T-helper 22 cell (primary cell): Measurements from ENCODE around the gene BACH1.
A peak's percentile ranks its signal among the peaks of the same experiment; 100 is the strongest.
"Not testable (repeated sequence)": the region's sequence is repeated elsewhere in the genome, so short reads cannot be mapped to it uniquely, and the experiment has no call there.

Source experiments
- DNase-seq: peaks from one replicate; pipeline ENCODE4 v3.0.0-alpha.2; 2020; ENCODE audit warnings: low read depth

The BACH1 gene

DNA sequence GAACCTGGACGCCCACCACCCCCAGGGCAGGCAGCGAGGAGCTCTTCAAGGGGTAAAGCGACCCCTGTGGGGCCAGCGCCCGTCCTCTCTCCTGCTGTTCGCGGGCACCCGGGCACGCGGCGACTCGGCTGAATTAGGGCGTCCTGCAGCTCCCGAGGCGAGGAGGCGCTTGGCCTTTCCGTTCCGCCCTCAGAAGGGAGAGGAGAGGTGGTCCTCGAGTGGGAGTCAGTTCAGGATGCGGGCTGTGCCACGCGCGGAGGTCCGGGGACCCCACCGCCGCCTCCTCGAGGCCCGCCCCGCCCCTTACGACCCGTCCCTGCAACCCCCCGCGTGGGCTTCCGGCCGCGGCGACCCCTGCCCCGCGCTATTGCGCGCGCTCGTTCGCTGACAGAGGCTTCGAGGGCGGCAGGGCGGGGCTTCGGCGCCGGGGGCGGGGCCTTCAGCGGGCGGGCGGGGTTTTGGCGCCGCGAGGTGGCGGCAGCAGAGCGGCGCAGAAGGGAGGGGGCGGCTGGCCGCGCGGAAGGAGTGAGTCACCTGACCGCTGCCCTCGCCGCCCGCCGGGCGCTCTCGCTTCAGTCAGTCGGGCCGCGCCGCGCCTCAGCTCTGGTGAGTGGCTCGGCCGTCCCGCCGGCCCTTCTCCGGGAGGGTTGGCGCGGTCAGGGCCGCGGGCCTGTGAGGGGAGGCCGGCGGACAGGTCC, at the start of gene BACH1:
TSS of gene BACH1 (plus strand) at position 575 of the 698 bp plus-strand sequence. CDS start 22,359 bp downstream, outside the sequence.
- peak; percentile 72 for DNase-seq

- DNase-seq: not testable (repeated sequence)
Measured at GRCh38 chr21:29249289-29249688, 49.4 kb upstream of the BACH1 start.

GRCh38 chr21:29250636-29251035, 48.1 kb upstream of the BACH1 start:
- DNase-seq: no peak

- DNase-seq: not testable (repeated sequence)
Measured at GRCh38 chr21:29253861-29254260, 44.9 kb upstream of the BACH1 start.

DNA sequence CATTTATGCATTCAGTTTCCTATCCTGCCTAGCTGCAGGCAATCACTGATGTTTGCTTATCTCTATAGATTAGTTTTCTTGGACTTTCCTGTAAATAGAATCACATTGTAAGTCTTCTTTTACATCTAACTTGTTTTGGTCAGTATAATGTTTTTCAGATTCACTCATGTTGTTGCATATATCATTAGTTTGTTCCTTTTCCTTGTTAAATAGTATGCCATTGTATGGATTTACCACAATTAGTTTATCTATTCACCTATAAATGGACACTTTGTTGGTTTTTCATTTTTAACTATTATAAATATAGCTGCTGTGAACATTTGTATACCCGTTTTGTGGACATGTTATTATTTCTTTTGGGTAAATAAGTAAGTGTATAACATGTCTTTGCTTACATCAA, 44.2 kb upstream of the BACH1 start:
- no peak for DNase-seq

DNA sequence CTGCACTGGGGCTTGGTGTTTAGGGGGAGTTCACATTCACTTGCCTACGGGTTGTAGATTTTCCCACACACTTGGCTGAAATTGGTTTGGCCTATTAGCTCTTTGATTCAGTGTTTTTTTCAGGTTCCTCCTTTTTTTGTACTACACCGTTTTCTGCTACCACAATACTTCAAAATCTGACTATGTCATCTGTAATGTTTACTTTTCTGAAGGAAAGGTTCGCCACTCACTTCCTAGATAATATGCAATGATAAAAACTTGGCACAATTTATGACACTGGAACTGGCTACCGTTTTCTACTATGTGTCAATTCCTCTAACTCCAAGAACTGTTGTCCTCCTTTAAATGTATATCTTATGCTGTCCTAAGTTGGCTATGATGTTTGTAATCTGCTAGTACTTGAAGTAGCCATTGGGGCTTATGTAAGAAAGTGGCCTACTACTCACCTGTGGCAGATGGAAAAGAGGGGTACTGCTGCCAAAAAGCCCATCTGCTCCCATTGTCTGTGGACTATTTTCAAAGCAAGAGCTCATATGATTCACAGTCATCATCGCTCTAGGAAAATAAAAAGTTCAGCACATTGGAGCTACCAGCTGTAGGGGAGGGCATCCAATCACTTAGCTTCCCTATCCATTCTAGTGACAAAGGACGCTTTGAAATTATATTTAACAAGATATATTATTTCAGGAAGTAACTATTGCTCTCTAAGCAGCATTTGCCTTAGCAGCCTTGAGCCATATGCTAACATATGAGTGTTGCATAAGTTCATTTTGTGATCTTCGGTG, 42.4 kb upstream of the BACH1 start:
- no peak for DNase-seq

GRCh38 chr21:29257701-29258100, 41.0 kb upstream of the BACH1 start:
- no peak for DNase-seq

DNA sequence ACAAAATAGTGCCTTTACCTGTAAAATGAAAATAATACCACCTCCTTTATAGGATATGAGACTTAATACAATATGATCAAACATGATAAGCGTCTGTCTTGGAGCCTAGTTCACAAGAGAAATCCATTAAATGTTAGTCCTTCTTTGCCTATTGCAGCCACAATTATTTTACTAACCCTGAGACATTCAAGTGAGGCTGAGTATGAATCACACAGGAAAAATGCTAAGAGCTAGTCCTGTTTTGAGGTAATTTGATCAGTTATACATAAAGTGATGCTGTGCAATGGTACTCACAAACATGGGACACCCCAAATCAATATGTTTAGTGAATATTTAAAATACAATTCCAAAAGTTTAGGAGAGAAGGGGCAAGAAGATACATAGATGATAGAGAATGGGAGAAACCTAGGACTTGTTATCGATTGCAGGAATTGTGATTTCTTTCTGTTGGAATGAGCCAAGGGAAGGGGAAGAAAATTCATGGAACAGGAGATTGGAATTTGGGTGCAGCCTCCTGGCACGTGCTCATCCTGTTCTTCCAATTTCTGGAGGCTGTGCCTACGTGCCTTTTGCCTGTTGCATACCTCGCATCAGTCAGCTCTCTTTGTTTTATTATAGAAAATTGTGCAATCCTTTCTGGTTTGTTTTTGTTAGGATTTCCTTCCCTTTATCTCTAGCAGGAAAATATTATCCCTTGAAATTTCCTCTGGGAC, 39.9 kb upstream of the BACH1 start:
- DNase-seq: no peak

DNA sequence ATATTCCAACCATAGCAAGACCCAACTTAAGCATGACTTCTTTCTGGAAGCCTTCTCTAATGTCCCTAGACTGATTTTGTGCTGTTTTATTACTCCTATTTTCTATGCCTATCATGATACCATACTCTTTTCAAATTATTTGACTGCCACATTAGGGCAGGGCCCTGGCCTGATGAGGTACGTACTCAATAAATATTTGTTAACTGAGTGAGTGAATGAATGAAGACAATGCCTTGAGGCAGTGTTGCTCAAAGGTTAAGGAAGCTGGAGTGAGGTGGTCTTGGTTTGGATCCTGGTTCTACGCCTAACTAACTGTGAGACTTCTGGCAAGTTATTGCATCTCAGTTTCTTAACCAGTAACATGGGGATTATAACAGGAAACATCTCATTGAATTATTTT, 38.3 kb upstream of the BACH1 start:
- no peak for DNase-seq

DNA sequence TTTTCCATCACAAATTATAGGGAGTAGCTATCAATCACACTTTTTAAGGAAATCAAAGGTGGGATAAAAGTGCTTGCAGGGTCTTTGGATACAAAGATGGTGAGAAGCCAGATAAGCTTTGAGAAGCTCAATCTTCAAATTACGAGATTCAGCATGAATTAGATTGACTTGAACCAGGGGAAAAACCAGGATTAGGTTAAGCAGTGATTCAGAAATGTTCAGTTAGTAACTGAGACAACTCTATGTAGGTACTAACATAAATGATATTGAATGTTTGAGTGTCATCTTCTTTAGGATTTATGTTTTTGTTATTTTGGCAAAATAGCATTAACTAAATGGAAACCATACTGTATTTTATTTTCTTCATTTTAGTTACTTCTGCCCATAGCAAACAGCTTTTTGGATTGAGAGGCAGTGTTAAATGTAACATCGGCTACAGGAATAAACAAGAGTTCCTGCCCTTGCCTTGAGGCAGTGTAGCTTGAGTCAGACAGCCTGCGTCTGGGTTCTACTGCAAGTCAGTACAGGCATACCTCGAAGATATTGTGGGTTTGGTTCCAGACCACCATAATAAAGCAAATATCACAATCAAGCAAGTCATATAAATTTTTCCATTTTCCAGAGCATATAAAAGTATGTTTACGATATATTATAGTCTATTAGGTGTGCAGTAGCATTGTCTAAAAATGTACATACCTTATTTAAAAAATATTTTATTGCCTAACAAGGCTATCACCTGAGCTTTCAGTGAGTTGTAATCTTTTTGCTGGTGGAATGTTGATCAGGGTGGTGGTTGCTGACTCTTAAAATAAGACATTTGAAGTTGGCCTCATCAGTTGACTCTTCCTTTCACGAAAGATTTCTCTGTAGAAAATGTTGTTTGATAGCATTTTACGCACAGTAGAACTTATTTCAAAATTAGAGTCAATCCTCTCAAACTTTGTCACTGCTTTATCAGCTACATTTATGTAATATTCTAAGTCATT, 36.9 kb upstream of the BACH1 start:
- no peak for DNase-seq

GRCh38 chr21:29264721-29265120, 34.0 kb upstream of the BACH1 start:
- no peak for DNase-seq

- DNase-seq: no peak
Measured at GRCh38 chr21:29265690-29266479, 32.8 kb upstream of the BACH1 start.

- no peak for DNase-seq
Measured at GRCh38 chr21:29267666-29268065, 31.1 kb upstream of the BACH1 start.

DNA sequence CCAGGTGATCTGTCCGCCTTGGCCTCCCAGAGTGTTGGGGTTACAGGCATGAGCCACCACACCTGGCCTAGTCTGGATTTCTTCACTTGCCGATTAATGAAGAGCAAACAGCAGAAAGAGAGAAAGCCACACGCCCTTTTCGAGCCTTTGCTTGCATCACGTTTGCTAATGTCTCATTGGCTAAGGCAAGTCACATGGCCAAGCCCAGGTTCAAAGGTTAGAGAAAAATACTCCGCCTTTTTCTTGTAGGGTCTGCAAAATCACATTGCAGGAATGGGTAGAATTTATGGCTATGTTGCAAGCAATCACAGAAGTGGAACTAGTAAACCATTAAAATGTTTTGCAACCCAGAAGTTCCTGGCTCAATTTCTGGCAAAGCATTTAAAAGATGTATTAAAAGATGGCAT, 26.8 kb upstream of the BACH1 start:
- no peak for DNase-seq

DNA sequence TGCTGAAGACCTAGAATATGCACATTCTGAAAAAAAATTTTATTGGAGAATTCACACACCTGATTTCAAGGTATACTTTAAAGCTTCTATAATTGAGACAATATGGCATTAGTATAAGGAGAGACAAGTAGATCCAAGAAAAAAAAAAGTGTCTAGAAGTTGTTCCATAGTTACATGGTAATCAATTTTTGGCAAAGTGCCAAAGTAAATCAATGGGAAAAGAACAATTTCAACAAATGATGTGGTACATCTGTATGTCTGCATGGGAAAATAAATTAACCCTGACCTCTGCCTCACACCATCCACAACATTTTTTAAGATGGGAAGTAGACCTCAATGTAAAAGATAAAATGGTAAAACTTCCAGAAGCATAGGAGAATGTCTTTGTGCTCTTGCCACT, 21.3 kb upstream of the BACH1 start:
- DNase-seq: no peak

DNA sequence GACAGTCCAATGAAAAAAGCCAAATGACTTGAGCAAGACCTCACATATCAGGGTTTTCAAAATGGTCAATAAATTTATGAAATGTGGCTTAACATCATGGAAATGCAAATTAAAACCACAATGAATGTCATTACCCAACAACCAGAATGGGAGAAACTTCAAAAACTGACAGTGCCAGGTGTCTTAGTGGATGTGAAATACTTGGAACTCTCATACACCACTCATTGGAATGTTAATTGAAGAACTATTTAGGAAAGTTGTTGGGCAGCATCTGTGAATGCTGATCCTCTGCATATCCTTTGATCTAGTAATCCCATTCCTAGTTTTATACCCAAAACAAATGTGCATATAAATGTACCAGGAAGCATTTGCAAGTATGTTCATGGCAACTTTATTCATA, 19.2 kb upstream of the BACH1 start:
- DNase-seq: no peak

GRCh38 chr21:29281801-29282200, 16.9 kb upstream of the BACH1 start:
- not testable (repeated sequence) for DNase-seq

DNA sequence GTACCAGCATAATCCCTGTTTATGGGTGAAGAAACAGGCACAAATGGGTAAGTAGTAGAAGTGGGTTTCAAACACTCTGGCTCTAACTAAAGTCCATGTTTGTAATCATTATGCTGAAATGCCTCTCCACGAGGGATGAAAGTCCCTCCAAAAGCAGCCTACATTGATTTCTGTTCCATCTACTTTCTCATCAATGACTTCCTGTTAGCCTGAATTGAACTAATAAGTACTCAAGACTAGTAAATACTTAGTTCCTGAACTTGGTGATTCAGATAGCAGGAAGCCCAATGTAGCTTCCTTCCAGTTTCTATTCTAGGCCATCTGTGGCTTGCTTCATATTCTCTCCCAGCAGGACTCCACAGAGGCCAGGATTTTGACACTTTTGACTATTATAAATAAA, 11.3 kb upstream of the BACH1 start:
- no peak for DNase-seq

DNA sequence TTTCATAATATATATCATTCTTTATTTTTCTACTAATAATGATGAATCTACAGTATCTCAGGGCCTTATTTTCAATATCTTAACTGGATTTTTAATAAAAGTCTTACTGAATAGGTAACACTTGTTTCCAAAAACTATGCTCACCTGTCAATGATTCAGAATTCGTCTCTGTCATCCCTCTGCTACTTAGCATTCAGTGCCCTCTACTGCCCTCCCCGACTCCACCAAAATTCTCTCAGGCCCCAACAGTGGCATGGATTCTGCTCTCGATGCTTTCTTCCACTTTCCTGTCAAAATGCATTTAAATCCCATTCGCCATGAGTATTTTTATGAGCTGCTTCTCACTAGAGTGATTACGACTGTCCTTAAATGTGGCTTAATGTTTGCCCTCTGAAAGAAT, 10.5 kb upstream of the BACH1 start:
- no peak for DNase-seq

- no peak for DNase-seq
Measured at GRCh38 chr21:29289317-29289716, 9.4 kb upstream of the BACH1 start.

- no peak for DNase-seq
Measured at GRCh38 chr21:29290240-29290639, 8.5 kb upstream of the BACH1 start.
